HepG2 (cell line): Measurements from ENCODE around the gene FANCE. TPM values are rescaled to one million over a fixed set of nuclear protein-coding genes. Genes with fewer than 3 reads are reported as not detected.

Experiments
- ATAC-seq: fragments of 200-7000 bp; cut with Tn5 transposase; 3 replicates; pipeline ENCODE4 v1.9.1; 2020; ENCODE audit warnings: mild to moderate bottlenecking, moderate library complexity
- BruUV-seq: library from RNA; stranded (reverse); fragments of 400-500 nt; replicated peaks from 2 replicates; lab custom pipeline; 2021; lab: Mats Ljungman, UMichigan
- CTCF ChIA-PET: fragments of 300-600 bp; formaldehyde crosslinking; extraction: SDS; loops from one replicate; lab custom pipeline; 2021; ENCODE audit warnings: low total read pairs, inconsistent platforms, low intra/inter-chr PET ratio; lab: Yijun Ruan, JAX
- POLR2A ChIA-PET: fragments of 350-600 bp; sonication (Branson Sonifier 250); formaldehyde crosslinking; loops from one replicate; lab custom pipeline; 2020; ENCODE audit warnings: antibody characterized with exemption, inconsistent platforms; lab: Yijun Ruan, JAX
- DNase-seq: peaks from one replicate; pipeline ENCODE4 v3.0.0-alpha.2; 2015; ENCODE audit warnings: low spot score
- FAIRE-seq: peaks from 3 replicates; lab custom pipeline; 2011; peaks lifted over from hg19 to GRCh38; lab: Jason Lieb, UNC
- H2AFZ ChIP-seq: one replicate; pipeline ENCODE4 v1.6.1; 2011; ENCODE audit warnings: low read length, inconsistent platforms
- H3K27ac ChIP-seq: fragments of 300-600 bp; 3 replicates; pipeline ENCODE4 v1.8.0; 2011; ENCODE audit warnings: mixed run types, mild to moderate bottlenecking, mixed read lengths, low read length, inconsistent platforms; ENCODE audit not compliant: insufficient read depth; ENCODE audit errors: extremely low read length
- H3K27me3 ChIP-seq, 2 experiments: fragments of 200-600 bp in 1 of 2; 2 replicates in 1 of 2; 3 replicates in 1 of 2; pipeline versions ENCODE4 v1.6.0 to v1.8.0; 2011; ENCODE audit warnings: low read length in 2 of 2, mild to moderate bottlenecking in 2 of 2, moderate library complexity in 2 of 2, inconsistent platforms in 1 of 2; ENCODE audit not compliant: insufficient read depth in 2 of 2, control insufficient read depth in 1 of 2
- H3K36me3 ChIP-seq, 2 experiments: fragments of 200-600 bp in 1 of 2; replicated peaks in 1 of 2; 2 replicates in 1 of 2; 3 replicates in 1 of 2; pipeline versions ENCODE4 v1.5.1 to v1.8.0; 2011; ENCODE audit warnings: low read length in 2 of 2, inconsistent platforms in 1 of 2; ENCODE audit not compliant: insufficient read depth in 2 of 2, control insufficient read depth in 1 of 2
- H3K4me1 ChIP-seq: 2 replicates; pipeline ENCODE4 v1.5.1; 2012; ENCODE audit warnings: low read length, inconsistent platforms; ENCODE audit not compliant: insufficient read depth
- H3K4me2 ChIP-seq: 2 replicates; pipeline ENCODE4 v1.6.0; 2011; ENCODE audit warnings: low read depth, low read length, inconsistent platforms
- H3K4me3 ChIP-seq, 3 experiments: fragments of 200-600 bp in 1 of 3; sonication (generic), shearing (Covaris generic) in 1 of 3; replicated peaks in 1 of 3; 2 replicates each; pipeline ENCODE4 v1.5.1; 2011 to 2016; ENCODE audit warnings: low read length in 3 of 3, inconsistent platforms in 2 of 3, low read depth in 2 of 3, mild to moderate bottlenecking in 2 of 3, control low read depth in 1 of 3, mixed read lengths in 1 of 3; ENCODE audit not compliant: insufficient read depth in 1 of 3
- H3K79me2 ChIP-seq: one replicate; pipeline ENCODE4 v1.6.1; 2011; ENCODE audit warnings: low read length, inconsistent platforms; ENCODE audit not compliant: insufficient read depth
- H3K9ac ChIP-seq: 2 replicates; pipeline ENCODE4 v1.6.0; 2011; ENCODE audit warnings: mild to moderate bottlenecking, low read depth, low read length, inconsistent platforms; ENCODE audit not compliant: insufficient read depth
- H3K9me3 ChIP-seq: 2 replicates; pipeline ENCODE4 v1.5.1; 2012; ENCODE audit warnings: mild to moderate bottlenecking, low read length
- H4K20me1 ChIP-seq: 2 replicates; pipeline ENCODE4 v1.6.0; 2011; ENCODE audit warnings: inconsistent platforms, mild to moderate bottlenecking, low read length, moderate library complexity; ENCODE audit not compliant: insufficient read depth
- DNMT1 ChIP-seq: sonication (generic); formaldehyde crosslinking; IDR thresholded peaks from 2 replicates; pipeline ENCODE4 v1.5.1; 2020; ENCODE audit warnings: mild to moderate bottlenecking, missing genetic modification reagents
- KDM6A ChIP-seq: IDR thresholded peaks from 2 replicates; pipeline ENCODE4 v1.6.1; 2016; ENCODE audit warnings: low read depth
- MXD4 ChIP-seq: IDR thresholded peaks from 2 replicates; pipeline ENCODE4 v1.6.1; 2016; ENCODE audit warnings: mild to moderate bottlenecking, missing biosample characterization, missing genetic modification reagents
- NFRKB ChIP-seq: fragments of 450-650 bp; IDR thresholded peaks from 2 replicates; pipeline ENCODE4 v1.6.1; 2017
- PCBP1 ChIP-seq: fragments of 200-400 bp; formaldehyde crosslinking; IDR thresholded peaks from 2 replicates; pipeline ENCODE4 v1.6.1; 2017; ENCODE audit warnings: mild to moderate bottlenecking, low read depth, low read length, borderline replicate concordance
- PITX1 ChIP-seq: sonication (generic); formaldehyde crosslinking; IDR thresholded peaks from 2 replicates; pipeline ENCODE4 v1.5.1; 2020; ENCODE audit warnings: mild to moderate bottlenecking, missing genetic modification reagents
- SKI ChIP-seq: fragments of 450-650 bp; IDR thresholded peaks from one replicate; pipeline ENCODE4 v1.6.1; 2018; ENCODE audit warnings: mild to moderate bottlenecking; ENCODE audit not compliant: partially characterized antibody
- SMC3 ChIP-seq: IDR thresholded peaks from 2 replicates; pipeline ENCODE4 v1.6.1; 2011; ENCODE audit warnings: low read length, improper control_type of control experiment
- ZBED4 ChIP-seq: sonication (generic); formaldehyde crosslinking; IDR thresholded peaks from 2 replicates; pipeline ENCODE4 v1.4.0; 2020; ENCODE audit warnings: missing genetic modification reagents, borderline replicate concordance
- ZFP36 ChIP-seq: fragments of 150-350 bp; IDR thresholded peaks from 2 replicates; pipeline ENCODE4 v1.6.1; 2018; ENCODE audit warnings: borderline replicate concordance, low read length, low read depth; ENCODE audit not compliant: partially characterized antibody
- ZNF18 ChIP-seq: sonication (generic); formaldehyde crosslinking; IDR thresholded peaks from 2 replicates; pipeline ENCODE4 v1.8.0; 2022; ENCODE audit warnings: mild to moderate bottlenecking, missing genetic modification reagents; ENCODE audit not compliant: insufficient replicate concordance
- ZNF317 ChIP-seq: sonication (generic); formaldehyde crosslinking; IDR thresholded peaks from 2 replicates; pipeline ENCODE4 v1.5.0; 2020; ENCODE audit warnings: mild to moderate bottlenecking, missing genetic modification reagents
- ZNF562 ChIP-seq: sonication (generic); formaldehyde crosslinking; IDR thresholded peaks from 2 replicates; pipeline ENCODE4 v1.8.0; 2022; ENCODE audit warnings: missing genetic modification reagents, borderline replicate concordance
- ZNF703 ChIP-seq: sonication (generic); formaldehyde crosslinking; IDR thresholded peaks from 2 replicates; pipeline ENCODE4 v1.5.1; 2020; ENCODE audit warnings: missing genetic modification reagents, mild to moderate bottlenecking, moderate library complexity, borderline replicate concordance
- ZNF709 ChIP-seq: sonication (generic); formaldehyde crosslinking; IDR thresholded peaks from 2 replicates; pipeline ENCODE4 v1.5.0; 2020; ENCODE audit warnings: mild to moderate bottlenecking, missing genetic modification reagents
- WGBS: methylation state at CpG from one replicate; pipeline ENCODE4 v1.1.6; 2017; ENCODE audit warnings: low lambda C conversion rate; 5-methylcytosine and 5-hydroxymethylcytosine counted together
- in situ Hi-C: cut with HindIII; loops from 2 replicates; pipeline ENCODE4 v1.10.0; 2017; ENCODE audit warnings: low pct_unique_long_range_greater_than_20kb; ENCODE audit not compliant: extremely low pct_ligation_motif_present
- intact Hi-C: fragments of 100-400 bp; cut with micrococcal nuclease; formaldehyde crosslinking; loops from one replicate; pipeline ENCODE4 v1.10.0; 2022; ENCODE audit not compliant: unreplicated experiment
- polyA plus RNA-seq, 8 experiments: library from polyadenylated mRNA; depleted of rRNA in 3 of 8; stranded (reverse) in 7 of 8; unstranded in 1 of 8; fragments of >200 nt; fragmentation: Illumina TruSeq in 4 of 8; extraction: Trizol in 4 of 8; gene quantifications; 2 replicates each; pipeline versions ENCODE4 v1.2.1 to v1.2.3, GENCODE V29; 2011 to 2016; ENCODE audit warnings: low read depth in 4 of 8, missing spikeins in 1 of 8, mixed read lengths in 1 of 8; ENCODE audit not compliant: insufficient read depth in 1 of 8
- total RNA-seq, 5 experiments: library from RNA; depleted of rRNA; stranded (reverse); fragments of >200 nt; fragmentation: Illumina TruSeq; extraction: Trizol; gene quantifications; 2 replicates each; pipeline ENCODE4 v1.2.3, GENCODE V29; 2016; ENCODE audit warnings: low read depth in 1 of 5

The FANCE gene
- total and polyA plus RNA-seq, 2 of the 13 experiments (the other 11 are each of a cell fraction or from before 2014, with no cell fraction given) = 7.1 to 11.2 TPM

DNA sequence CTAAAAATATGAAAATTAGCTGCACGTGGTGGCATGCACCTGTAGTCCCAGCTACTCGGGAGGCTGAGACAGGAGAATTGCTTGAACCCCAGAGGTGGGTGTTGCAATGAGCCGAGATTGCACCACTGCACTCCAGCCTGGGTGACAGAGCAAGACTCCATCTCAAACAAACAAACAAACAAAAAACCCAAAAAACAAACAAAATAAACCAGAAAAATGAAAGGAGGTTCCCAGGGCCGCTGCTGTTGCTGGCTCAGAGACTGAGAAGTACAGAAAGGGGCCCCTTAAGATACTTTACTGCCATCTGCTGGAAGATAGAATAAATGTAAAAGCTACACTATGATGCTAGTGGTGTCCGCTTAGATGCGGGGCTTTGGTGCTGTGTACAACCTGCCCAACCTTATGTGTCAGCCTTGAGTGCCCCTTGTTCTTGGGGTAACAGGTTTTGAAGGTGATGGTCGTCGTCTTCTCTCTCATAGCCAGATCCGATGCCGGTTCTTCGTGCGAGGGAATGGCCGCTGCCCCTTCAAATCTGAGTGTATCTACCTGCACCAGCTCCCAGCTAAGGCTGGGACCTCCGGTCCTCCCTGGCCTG lies 2.8 kb upstream of the FANCE start (continued):
- TF ChIP-seq ZNF317 (CRISPR knock-in tag) (peak; percentile 46; the same call in 1 of the 2 replicates), SKI (no peak), ZNF703 (CRISPR knock-in tag) (no peak), SMC3 (peak; percentile 98)

DNA sequence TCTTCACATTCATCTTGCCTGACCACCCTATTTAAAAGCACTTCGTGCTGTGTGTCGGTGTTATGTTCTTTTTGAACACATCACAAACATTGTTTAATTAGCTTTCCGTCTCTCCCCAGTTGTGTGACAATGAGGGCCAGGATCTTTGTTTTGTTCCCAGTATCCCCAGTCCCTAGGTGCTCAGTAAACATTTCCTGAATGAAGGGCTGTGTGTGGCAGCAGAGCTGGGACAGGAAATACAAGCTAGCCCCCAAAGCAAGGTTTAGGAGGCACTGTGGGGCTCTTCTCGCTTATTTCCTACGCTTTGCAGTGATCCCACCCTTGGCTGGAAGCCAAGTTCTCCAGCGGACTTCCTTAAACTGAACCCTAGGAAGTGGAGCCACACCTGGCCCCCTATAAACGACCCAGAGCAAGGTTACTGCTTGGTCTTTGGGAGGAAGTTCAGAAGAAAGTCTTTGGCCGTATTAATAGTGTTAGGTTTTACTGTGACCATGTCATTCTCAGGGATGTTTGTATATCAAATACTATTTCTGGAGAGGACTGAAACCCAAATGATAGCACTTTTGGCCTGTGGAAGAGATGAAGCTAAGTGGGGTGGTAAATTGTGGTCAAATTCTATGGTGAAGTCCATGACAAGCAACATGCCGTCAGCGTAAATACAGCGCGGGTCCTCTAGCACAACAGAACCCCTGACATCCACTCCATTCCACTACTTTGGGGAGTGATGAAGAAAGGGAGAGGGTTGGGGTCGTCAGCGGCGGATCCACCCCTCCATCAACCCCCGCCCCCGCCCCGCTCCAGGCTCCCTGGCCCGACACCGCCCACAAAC lies 570 bp upstream of the FANCE start:
- in situ Hi-C loops = loop anchor here (5.0 kb wide), 1 partner anchor 109 kb away; the partner anchor contains the start of gene PPARD
- peak overlapping the region; percentile 38; the same call in 1 of the 2 replicates for H3K9ac ChIP-seq
- peaks cover 49% of the 10 kb centered on the region for H3K4me1 ChIP-seq
- no peak for DNase-seq
- peak overlapping the region; percentile 82 for H3K4me2 ChIP-seq
- ATAC-seq = no peak
- H3K27me3 ChIP-seq = peaks cover 3 to 22% of the 10 kb centered on the region in 2 experiments; a peak in 2 of 5 replicates
- peak overlapping the region; percentile 56 to 77 (median 62) for H3K4me3 ChIP-seq
- 11% methylated on average over 20 of the region's 20 CpGs for WGBS
- no peak for FAIRE-seq
- ChIA-PET POLR2A (interaction anchor here (0.5 to 2.8 kb wide), 8 partner anchors 14 to 135 kb away, joined by 3 to 15 read pairs (median 4); partner anchors contain the start of genes PPARD and RPL10A), CTCF (interaction anchor here (5.1 kb wide), 1 partner anchor 110 kb away, joined by 87 read pairs; the partner anchor contains the start of gene PPARD)
- H2AFZ ChIP-seq = peak overlapping the region; percentile 82
- H4K20me1 ChIP-seq = no peaks in the 10 kb centered on the region
- BruUV-seq = no TSS peak
- H3K79me2 ChIP-seq = no peaks in the 10 kb centered on the region
- intact Hi-C loops = loop anchor here (1.0 kb wide), 1 partner anchor 17 kb away; the partner anchor contains the start of gene RPL10A
- H3K36me3 ChIP-seq = peaks cover 6 to 9% of the 10 kb centered on the region in 2 experiments; a peak in 4 of 5 replicates
- no peaks in the 10 kb centered on the region for H3K9me3 ChIP-seq
- H3K27ac ChIP-seq = no peak overlapping the region
- TF ChIP-seq ZNF709 (CRISPR knock-in tag) = no peak
- TF ChIP-seq MXD4 (CRISPR knock-in tag) = no peak
- TF ChIP-seq PCBP1 = no peak
- TF ChIP-seq KDM6A (CRISPR knock-in tag) = no peak
- TF ChIP-seq NFRKB = no peak
- no peak for TF ChIP-seq ZFP36
- peak; percentile 25 for TF ChIP-seq ZNF18 (CRISPR knock-in tag)
- TF ChIP-seq DNMT1 = no peak
- no peak for TF ChIP-seq ZBED4
- no peak for TF ChIP-seq ZNF562
- no peak for TF ChIP-seq PITX1 (CRISPR knock-in tag)
